ENCODE measurements around the gene MAP6D1. TPM values are rescaled to one million over a fixed set of nuclear protein-coding genes. Genes with fewer than 3 reads are reported as not detected.

MAP6D1 gene
- total RNA-seq, 1 donor, result 3.5 TPM

DNA sequence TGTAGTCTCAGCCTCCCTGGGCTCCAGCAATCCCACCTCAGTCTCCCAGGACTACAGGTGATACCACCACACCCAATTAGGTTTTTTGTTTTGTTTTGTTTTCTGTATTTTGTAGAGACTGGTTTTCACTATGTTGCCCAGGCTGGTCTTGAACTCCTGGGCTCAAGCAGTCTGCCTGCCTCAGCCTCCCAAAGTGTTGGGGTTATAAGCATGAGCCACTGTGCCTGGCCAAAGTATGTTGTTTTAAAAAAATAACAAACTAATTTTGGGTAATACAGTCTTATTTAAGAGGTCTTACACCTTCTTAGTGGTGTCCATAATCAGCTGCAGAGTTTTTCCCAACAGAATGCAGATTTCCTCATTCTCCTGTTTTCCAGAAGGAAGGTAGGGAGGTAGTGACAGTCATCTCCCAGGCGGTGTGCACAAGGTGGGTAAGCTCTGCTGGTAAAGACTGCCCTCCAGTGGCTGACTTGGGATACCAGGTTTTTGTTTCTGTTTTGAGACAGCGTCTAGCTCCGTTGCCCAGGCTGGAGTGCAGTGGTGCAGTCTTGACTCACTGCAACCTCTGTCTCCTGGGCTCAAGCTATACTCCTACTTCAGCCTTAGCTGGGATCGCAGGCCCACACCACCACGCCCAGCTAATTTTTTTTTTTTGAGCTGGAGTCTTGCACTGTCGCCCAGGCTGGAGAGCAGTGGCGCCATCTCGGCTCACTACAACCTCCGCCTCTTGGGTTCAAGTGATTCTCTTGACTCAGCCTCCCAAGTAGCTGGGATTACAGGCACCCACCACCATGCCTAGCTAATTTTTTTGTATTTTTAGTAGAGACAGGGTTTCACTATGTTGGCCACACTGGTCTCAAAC lies 58.4 kb downstream of the MAP6D1 start:
- TF ChIP-seq, protein P1, sequence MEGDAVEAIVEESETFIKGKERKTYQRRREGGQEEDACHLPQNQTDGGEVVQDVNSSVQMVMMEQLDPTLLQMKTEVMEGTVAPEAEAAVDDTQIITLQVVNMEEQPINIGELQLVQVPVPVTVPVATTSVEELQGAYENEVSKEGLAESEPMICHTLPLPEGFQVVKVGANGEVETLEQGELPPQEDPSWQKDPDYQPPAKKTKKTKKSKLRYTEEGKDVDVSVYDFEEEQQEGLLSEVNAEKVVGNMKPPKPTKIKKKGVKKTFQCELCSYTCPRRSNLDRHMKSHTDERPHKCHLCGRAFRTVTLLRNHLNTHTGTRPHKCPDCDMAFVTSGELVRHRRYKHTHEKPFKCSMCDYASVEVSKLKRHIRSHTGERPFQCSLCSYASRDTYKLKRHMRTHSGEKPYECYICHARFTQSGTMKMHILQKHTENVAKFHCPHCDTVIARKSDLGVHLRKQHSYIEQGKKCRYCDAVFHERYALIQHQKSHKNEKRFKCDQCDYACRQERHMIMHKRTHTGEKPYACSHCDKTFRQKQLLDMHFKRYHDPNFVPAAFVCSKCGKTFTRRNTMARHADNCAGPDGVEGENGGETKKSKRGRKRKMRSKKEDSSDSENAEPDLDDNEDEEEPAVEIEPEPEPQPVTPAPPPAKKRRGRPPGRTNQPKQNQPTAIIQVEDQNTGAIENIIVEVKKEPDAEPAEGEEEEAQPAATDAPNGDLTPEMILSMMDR (IDR thresholded peaks at IDR 0.05; ENCODE audit: insufficient read depth, low read depth, low read length), result peak; percentile 88
- peak; percentile 82 for DNase-seq (ENCODE audit: low read depth)
- no peak overlapping the region for H3K4me3 ChIP-seq (ENCODE audit: low read depth, low read length)

DNA sequence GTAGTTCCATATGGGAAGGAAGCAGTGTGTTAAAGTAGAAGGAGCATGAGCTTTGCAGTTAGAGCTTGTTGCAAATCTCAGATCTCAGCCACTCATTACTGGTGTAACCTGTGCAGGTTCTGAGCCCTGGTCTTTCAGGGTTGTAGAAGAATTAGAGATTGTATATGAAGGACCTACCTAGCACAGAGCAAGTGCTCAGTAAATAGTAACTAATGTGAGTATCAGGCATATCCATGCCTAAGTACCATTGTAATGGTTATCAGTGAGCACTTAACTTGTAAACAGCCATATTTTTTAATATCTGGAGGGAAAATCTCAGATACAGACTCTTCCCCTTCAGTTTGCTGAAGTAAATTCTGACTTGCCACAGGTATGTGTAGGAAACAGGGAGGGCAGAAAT lies 59.3 kb downstream of the MAP6D1 start:
- no peak for DNase-seq (ENCODE audit: low read depth)
- TF ChIP-seq, protein P1 (IDR thresholded peaks at IDR 0.05; ENCODE audit: insufficient read depth, low read depth, low read length), result no peak
- no peak overlapping the region for H3K4me3 ChIP-seq (ENCODE audit: low read depth, low read length)

Other genes starting within 250 kb of the MAP6D1 start
- 39.9 and 47.9 TPM in 2 replicates for gene KLHL24, start 190.0 kb downstream of the MAP6D1 start, total RNA-seq
- 29.6 and 57.0 TPM in 2 replicates for gene YEATS2, start 127.8 kb downstream of the MAP6D1 start, total RNA-seq
- gene PARL, start 59.3 kb upstream of the MAP6D1 start, total RNA-seq, result 31.5 and 34.5 TPM in 2 replicates
- 13.2 and 23.3 TPM in 2 replicates for gene ABCC5, start 192.3 kb upstream of the MAP6D1 start, total RNA-seq
- gene HTR3D, start 206.2 kb upstream of the MAP6D1 start, total RNA-seq, result not detected in 2 replicates
- not detected in 2 replicates for gene HTR3C, start 227.5 kb upstream of the MAP6D1 start, total RNA-seq